ENCODE results near the gene FAM184A. TPM values are rescaled to one million over a fixed set of nuclear protein-coding genes. Genes with fewer than 3 reads are reported as not detected.
"Not testable (repeated sequence)": the region's sequence is repeated elsewhere in the genome, so short reads cannot be mapped to it uniquely, and the experiment has no call there.

FAM184A gene
- total RNA-seq, 1 donor from 2014 or later, result 0.40 TPM

GRCh38 chr6:119102901-119103300 is 24.4 kb upstream of the FAM184A start:
- no peak for DNase-seq (ENCODE audit: low read depth in 2 of 2)

GRCh38 chr6:119100115-119100514 is 21.7 kb upstream of the FAM184A start:
- no peak for DNase-seq (ENCODE audit: low read depth in 2 of 2)

- DNase-seq (ENCODE audit: low read depth in 2 of 2), result not testable (repeated sequence)
Observed at GRCh38 chr6:119097815-119098361, 19.4 kb upstream of the FAM184A start.

GRCh38 chr6:119096721-119097565 is 18.5 kb upstream of the FAM184A start:
- peak in 1 of 2 donors; percentile 57 for DNase-seq (ENCODE audit: low read depth in 2 of 2)

GRCh38 chr6:119090256-119090655 is 11.8 kb upstream of the FAM184A start:
- DNase-seq (ENCODE audit: low read depth in 2 of 2), result no peak

- no peak for DNase-seq (ENCODE audit: low read depth in 2 of 2)
Observed at GRCh38 chr6:119084784-119085183, 6.3 kb upstream of the FAM184A start.

- DNase-seq (ENCODE audit: low read depth in 2 of 2), result no peak
Observed at GRCh38 chr6:119083007-119083406, 4.5 kb upstream of the FAM184A start.

- DNase-seq (ENCODE audit: low read depth in 2 of 2), result peak in 1 of 2 donors; percentile 45
Observed at GRCh38 chr6:119079283-119079809, 882 bp upstream of the FAM184A start.

GRCh38 chr6:119077643-119078375 is 655 bp downstream of the FAM184A start:
- peak; percentile 1 to 14 for DNase-seq (ENCODE audit: low read depth in 2 of 2)

- DNase-seq (ENCODE audit: low read depth in 2 of 2), result no peak
Observed at GRCh38 chr6:119077391-119077642, 1.1 kb downstream of the FAM184A start.

GRCh38 chr6:119076576-119077390 is 1.7 kb downstream of the FAM184A start:
- no peak for DNase-seq (ENCODE audit: low read depth in 2 of 2)

- no peak for DNase-seq (ENCODE audit: low read depth in 2 of 2)
Observed at GRCh38 chr6:119076173-119076572, 2.3 kb downstream of the FAM184A start.

- DNase-seq (ENCODE audit: low read depth in 2 of 2), result no peak
Observed at GRCh38 chr6:119075200-119075981, 3.1 kb downstream of the FAM184A start.

- no peak for DNase-seq (ENCODE audit: low read depth in 2 of 2)
Observed at GRCh38 chr6:119073307-119074051, 5.0 kb downstream of the FAM184A start.

GRCh38 chr6:119071576-119071975 is 6.9 kb downstream of the FAM184A start:
- DNase-seq (ENCODE audit: low read depth in 2 of 2), result no peak

- DNase-seq (ENCODE audit: low read depth in 2 of 2), result no peak
Observed at GRCh38 chr6:119067091-119067490, 11.4 kb downstream of the FAM184A start.

GRCh38 chr6:119066517-119066916 is 11.9 kb downstream of the FAM184A start:
- no peak for DNase-seq (ENCODE audit: low read depth in 2 of 2)

GRCh38 chr6:119065955-119066354 is 12.5 kb downstream of the FAM184A start:
- no peak for DNase-seq (ENCODE audit: low read depth in 2 of 2)

- DNase-seq (ENCODE audit: low read depth in 2 of 2), result no peak
Observed at GRCh38 chr6:119065382-119065781, 13.1 kb downstream of the FAM184A start.

GRCh38 chr6:119063491-119063890 is 15.0 kb downstream of the FAM184A start:
- no peak for DNase-seq (ENCODE audit: low read depth in 2 of 2)
